ENCODE results near the gene NME1.
"Not testable (repeated sequence)": the region's sequence is repeated elsewhere in the genome, so short reads cannot be mapped to it uniquely, and the experiment has no call there.

NME1 gene

DNA sequence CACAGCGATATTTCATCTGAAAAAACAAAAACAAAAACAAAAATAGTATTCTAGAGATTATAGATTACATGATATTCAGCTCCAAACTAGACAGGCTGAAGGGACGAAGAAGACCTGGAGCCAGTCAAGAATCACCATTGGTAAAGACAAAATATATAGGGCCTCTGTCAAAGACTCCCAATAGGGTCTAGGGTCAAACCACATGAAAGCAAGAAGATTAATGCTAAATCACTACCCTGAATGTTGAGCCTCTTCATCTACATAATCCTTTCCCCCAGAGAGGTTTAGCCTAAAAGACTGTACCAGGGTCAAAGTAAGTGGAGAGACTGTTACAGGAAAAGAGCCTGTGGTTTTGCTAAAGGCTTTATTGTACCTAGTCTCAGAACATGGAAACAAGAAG, 10.8 kb upstream of the NME1 start:
- DNase-seq: no peak
- intact Hi-C loops (cut with DNase I): no loop called here

DNA sequence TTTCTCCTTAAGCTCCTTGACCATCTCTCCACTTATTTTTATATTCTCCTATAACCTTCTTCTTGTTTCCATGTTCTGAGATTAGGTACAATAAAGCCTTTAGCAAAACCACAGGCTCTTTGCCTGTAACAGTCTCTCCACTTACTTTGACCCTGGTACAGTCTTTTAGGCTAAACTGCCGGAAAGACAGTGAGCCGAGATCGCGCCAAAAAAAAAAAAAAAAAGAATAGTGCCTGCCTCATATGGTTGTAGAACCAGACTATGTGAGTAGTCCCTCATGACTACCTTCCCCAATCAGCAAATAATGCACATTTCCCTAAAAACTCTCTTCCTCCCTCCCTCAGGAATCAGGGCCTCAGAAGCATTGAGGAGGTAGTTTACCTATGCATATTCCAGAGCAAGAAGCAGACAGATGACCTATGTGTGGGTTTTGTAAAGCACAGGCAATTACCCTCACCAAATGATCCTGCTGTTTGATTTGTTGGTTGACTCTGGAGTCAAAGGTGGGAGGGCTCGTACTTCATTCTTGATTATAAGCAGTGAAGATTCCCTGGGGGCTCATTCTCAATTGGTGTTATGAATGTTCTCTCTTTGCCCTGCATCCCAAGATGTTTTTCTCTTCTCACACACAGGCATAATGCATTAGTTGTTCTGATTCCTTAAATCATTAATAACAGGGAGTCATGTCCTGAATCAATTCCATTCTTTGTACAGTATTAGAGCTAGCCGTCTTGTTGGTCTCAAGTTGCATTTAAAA, 8.9 kb upstream of the NME1 start:
- DNase-seq: no peak
- intact Hi-C loops (cut with DNase I): no loop called here

DNA sequence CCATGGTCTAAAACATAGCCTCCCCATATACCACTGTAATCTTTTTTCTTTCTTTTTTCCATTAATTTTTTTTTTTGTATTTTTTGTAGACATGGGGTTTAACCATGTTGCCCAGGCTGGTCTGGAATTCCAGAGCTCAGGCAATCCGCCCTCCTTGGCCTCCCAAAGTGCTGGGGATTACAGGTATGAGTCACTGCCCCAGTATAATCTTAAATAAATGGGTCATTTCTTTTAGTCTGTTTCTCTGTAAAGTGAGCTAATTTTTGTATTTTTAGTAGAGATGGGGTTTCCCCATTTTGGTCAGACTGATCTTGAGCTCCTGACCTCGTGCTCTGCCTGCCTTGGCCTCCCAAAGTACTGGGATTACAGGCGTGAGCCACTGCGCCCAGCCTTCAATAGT, 5.7 kb upstream of the NME1 start:
- intact Hi-C loops (cut with DNase I): no loop called here
- no peak for DNase-seq

DNA sequence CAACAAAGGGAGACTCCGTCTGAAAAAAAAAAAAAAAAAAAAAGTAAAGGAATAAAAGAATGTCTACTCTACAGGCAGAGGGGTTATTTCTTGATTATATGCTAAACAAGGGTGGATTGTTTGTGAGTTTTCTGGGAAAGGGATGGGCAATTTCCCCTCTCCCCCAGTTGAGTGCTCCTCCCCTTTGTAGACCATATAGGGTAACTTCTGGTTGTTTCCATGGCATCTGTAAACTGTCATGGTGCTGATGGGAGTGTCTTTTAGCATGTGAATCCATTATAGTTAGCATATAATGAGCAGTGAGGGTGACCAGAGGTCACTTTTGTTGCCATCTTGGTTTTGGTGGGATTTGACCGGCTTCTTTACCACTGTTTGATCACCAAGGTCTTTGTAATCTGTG, 4.2 kb upstream of the NME1 start:
- intact Hi-C loops (cut with DNase I): no loop called here

DNA sequence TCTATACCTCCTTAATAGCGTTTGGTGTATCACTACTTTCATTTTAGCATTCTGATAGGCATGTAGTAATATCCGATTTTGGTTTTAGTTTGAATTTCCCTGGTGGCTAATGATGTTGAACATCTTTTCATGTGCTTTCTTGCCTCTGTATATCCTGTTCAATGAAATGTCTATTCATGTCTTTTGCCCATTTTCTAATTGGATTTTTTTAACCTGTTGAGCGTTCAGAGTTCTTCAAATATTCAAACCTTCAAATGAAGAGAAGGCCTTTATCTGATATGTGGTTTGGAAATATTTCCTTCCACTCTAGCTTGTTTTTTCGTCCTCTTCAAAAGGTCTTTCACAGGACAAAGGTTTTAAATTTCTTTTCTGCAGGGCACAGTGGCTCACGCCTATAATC, 2.4 kb upstream of the NME1 start:
- intact Hi-C loops (cut with DNase I): loop anchor here (10.0 kb wide), 1 partner anchor 296 kb away; no protein-coding TSS in a partner anchor

More for the DNA sequence above, 4.2 kb upstream of the NME1 start:
- DNase-seq: no peak

DNA sequence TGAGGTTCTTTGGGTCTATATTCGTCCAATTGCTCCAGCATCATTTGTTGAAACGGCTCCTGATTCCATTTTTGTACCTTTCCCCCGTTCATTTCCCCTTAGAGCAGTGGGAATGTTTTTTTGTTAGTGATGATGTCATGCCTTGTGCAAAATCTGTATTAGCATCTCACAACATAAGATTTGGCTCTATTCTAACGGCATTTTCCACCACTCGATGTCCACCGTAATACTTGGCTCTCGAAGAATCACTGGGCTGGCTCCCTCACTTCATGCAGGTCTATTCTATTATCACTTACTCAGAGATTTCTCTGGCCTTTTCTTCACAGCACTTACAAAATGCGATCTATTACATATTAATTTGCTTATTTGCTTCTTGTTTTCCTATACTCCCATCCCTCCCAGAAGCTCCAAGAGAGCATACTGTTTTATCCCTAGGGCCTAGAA, 571 bp upstream of the NME1 start:
- DNase-seq: no peak
- intact Hi-C loops (cut with DNase I): loop anchor here (1.0 to 10.0 kb wide), 4 partner anchors 32 to 298 kb away; partner anchors contain the start of gene SPAG9

More for the DNA sequence above, 2.4 kb upstream of the NME1 start:
- DNase-seq: no peak

DNA sequence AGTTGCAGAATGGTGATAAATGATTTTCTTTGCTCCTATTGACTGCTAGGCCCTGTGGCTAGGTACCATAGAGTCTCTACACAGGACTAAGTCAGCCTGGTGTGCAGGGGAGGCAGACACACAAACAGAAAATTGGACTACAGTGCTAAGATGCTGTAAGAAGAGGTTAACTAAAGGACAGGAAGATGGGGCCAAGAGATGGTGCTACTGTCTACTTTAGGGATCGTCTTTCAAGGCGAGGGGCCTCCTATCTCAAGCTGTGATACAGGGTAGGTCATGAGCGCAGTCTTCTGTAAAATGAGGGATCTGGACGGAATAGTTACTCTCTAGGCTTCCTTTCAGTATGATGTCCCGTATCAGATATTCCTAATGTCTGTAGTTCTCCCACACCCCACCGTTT, 817 bp downstream of the NME1 start:
- DNase-seq: no peak
- intact Hi-C loops (cut with DNase I): loop anchor here (10.0 kb wide), 1 partner anchor 299 kb away; no protein-coding TSS in a partner anchor

DNA sequence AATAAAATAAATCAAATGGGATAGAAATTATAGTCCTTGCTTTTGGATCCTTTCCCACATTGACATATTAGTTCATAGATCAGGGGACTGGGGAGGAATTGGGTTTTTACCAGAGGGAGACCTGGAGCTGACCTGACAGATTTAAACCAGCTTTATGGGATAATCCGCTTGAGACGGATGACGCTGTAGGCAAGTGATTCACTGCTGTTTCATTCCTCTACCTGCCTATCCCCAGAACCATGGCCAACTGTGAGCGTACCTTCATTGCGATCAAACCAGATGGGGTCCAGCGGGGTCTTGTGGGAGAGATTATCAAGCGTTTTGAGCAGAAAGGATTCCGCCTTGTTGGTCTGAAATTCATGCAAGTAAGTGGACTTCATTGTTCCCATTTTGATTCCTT, 2.1 kb downstream of the NME1 start:
- intact Hi-C loops (cut with DNase I): loop anchor here (10.0 kb wide), 1 partner anchor 301 kb away; no protein-coding TSS in a partner anchor
- no peak for DNase-seq

DNA sequence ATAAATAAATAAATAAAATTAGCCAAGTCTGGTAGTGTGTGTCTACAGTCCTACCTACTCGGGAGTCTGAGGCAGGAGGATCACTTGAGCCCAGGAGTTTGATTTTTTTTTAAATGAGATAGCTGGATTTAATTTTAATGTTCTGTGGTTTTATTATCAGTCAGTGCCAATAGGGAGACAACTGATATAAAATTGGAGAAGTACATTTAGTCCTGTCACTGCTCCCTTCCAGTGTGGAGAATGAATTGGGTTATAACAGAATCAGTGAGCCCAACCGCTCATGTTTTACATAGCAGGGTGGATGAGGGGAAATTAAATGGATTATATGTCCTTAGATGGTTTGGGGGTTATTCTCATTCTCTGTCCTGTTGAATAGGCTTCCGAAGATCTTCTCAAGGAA, 6.2 kb downstream of the NME1 start:
- DNase-seq: no peak
- intact Hi-C loops (cut with DNase I): loop anchor here (10.0 kb wide), 1 partner anchor 305 kb away; no protein-coding TSS in a partner anchor

DNA sequence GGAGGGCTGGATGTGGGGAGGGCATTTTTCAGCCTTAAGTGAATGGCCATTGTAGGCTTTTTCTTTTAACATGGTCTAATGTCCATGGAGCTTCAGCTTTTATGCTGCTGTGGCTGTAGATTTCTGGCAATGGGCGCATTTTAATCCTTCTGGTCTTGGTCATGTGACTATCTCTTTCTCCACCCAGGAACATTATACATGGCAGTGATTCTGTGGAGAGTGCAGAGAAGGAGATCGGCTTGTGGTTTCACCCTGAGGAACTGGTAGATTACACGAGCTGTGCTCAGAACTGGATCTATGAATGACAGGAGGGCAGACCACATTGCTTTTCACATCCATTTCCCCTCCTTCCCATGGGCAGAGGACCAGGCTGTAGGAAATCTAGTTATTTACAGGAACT, 8.2 kb downstream of the NME1 start:
- DNase-seq: no peak
- intact Hi-C loops (cut with DNase I): no loop called here

DNA sequence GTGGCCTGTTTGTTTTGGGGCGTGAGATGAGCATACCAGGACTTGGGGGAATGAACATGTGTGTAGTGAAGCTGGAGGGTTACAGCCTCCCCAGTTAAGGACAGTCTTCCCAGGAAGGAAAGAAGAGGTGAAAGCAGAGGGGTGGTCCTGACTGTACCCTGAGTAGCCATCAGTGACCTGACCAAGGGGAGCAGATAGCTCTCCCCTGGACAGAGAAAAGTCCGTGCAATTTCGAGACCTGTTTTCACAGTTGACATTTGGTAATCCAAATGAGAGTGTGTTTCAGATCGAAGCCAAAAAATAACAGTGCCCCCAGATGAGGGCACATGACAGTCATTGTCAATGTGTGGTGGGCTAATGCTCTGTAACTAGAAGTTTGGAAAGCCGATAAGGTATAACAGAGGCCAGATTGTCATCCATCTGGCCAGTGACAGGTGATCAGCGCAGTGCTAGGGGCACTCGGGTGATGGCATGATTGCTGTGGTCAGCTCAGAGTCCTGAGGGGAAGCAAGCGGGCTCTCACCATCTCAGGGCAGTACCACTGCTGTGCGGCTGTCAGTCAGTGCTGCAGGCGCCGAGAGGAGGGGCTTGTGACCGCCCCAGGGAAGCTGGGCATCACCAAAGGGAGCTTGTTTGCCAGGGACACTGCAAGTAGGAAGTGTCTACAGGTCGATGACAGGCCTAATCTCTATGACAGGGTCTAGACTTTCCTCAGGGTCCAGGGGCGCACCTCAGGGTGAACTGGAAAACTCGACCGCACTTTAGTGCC, 11.7 kb downstream of the NME1 start:
- DNase-seq: no peak
- intact Hi-C loops (cut with DNase I): no loop called here

DNA sequence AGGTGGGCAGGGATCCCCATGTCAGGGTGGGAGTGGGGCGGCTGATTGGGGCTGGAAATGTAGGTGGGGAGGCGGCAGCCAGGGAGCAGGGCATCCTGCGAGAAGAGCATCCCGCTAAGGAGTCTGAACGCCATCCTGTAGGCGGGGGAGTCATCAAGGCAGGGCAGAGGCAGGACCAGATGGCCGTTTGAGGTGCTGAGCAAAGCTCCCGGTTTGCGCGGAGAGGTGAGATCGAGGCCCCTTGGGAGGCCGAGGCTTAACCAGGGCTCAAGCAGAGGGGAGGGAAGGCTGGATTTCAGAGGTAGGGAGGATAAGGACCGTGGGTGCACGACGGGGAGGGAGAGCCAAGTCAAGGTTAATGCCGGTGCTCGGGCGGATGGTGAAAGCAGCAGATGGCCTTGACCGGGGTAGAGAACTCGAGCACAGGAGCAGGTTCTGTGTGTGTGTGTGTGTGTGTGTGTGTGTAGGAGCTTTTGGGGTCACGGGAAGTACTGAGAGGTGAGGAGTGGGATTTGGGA, 12.4 kb downstream of the NME1 start:
- intact Hi-C loops (cut with DNase I): loop anchor here (2.0 kb wide), 1 partner anchor 95 kb away; the partner anchor contains the start of genes MBTD1 and UTP18
- peak in 4 of 10 donors; percentile 8 to 84 (median 76) for DNase-seq

DNA sequence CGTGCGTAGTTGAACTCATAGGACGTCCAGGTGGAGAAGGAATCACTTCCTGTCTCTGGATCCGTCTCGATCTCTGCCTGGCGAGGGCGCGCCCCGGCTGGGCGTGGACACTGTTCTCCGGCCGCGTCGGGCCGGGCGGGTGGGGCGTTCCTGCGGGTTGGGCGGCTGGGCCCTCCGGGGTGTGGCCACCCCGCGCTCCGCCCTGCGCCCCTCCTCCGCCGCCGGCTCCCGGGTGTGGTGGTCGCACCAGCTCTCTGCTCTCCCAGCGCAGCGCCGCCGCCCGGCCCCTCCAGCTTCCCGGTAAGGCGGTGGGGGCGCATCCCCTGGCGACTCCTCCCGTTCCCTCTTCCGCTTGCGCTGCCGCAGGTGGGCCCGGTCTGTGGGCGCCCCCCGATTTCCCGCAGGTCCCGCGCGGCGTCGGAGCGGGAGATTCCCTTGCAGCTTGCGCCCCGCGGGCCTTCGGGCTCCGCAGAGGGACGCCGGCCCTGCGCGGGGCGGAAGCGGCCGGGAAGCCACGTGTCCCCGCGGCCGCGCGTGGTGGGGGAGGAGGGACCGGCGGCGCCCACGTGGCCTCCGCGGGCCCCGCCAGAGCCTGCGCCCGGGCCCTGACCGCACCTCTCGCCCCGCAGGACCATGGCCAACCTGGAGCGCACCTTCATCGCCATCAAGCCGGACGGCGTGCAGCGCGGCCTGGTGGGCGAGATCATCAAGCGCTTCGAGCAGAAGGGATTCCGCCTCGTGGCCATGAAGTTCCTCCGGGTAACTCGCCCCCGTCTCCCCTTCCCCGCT, 13.0 kb downstream of the NME1 start, which contains the start of gene NME2:
Gene NME2, plus strand, starts transcription at position 214 of the 789 bp plus-strand sequence. Its CDS starts 420 bp downstream, at position 634.
- intact Hi-C loops (cut with DNase I): loop anchor here (2.0 kb wide), 1 partner anchor 94 kb away; the partner anchor contains the start of genes MBTD1 and UTP18

DNA sequence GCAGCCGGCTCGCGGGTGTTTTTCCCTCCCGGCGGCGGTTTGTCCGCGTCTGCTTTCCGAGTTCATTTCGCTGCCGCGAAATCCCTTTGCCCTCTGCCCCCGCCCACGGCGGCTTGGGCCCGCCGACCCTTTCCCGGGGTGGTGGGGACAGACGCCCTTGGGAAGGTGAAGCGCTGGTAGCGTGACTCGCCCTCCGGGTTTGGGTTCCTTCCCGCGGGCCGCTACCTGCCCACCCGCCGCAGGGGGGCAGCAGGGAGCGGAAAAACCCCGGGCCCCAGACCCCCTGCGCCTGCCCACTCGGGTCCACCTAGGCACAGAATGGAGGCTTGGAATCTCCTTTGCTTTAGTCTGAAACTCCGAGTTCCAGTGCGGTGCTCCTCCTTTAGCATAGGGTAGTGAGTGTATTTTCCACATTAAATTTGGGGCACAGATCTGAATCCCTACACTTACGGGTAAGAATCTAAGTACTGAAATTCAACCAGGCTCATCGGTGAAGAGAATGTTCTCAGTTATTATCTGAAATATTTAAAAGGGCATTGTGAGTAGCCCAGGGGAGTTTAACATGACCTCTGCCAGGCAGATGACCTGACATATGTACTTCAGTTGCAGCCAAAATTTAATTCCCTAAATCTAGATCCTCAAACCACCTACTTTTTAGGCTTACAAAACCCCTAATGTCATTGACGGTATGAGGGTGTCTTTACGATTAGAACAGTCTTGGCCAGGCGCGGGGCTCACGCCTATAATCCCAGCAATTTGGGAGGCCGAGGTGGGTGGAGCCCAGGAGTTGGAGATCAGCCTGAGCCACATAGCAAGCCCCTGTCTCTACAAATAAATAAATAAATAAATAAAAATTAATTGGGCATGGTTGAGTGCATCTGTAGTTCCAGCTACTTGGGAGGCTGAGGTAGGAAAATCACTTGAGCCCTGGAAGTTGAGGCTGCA, 13.9 kb downstream of the NME1 start:
- intact Hi-C loops (cut with DNase I): loop anchor here (2.0 kb wide), 1 partner anchor 94 kb away; the partner anchor contains the start of genes MBTD1 and UTP18
- DNase-seq: peak in 7 of 10 donors; percentile 25 to 90 (median 46)

More for the DNA sequence above, 13.0 kb downstream of the NME1 start, which contains the start of gene NME2:
- peak; percentile 61 to 97 (median 78) for DNase-seq

DNA sequence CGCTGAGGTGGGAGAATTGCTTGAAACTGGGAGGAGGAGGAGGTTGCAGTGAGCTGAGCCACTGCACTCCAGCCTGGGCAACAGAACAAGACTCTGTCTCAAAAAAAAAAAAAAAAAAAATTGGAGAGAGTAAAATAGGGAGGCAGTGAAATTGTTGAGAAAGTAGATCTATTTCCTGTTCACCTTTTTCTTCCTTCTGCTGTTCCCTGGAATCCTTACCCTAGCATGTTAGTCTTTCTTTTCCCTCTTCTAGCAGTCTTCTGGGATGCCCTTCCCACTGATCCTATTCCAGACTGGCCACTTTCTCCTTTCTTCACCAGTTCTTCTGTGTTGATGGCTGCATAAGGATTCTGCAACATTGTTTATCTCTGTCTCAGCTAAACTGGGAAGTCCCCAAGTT, 16.0 kb downstream of the NME1 start:
- intact Hi-C loops (cut with DNase I): no loop called here
- DNase-seq: no peak

DNA sequence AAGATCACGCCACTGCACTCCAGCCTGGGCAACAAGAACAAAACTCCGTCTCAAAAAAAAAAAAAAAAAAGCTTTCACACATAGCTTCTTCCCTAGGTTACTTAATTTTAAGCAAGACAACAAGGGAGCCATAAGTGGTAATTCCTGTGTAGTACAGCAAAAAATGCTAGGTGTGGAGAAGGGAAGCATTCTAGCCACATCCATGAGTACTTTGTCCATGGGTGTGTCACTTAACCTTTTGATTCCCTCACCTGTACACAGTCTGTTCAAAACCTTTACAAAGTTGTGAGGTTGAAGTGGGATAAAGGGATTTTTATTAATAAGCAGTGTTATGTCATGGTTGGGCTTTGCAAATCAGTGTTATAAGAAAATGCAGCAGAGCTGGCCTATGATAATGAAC, 17.4 kb downstream of the NME1 start:
- intact Hi-C loops (cut with DNase I): no loop called here
- no peak for DNase-seq

DNA sequence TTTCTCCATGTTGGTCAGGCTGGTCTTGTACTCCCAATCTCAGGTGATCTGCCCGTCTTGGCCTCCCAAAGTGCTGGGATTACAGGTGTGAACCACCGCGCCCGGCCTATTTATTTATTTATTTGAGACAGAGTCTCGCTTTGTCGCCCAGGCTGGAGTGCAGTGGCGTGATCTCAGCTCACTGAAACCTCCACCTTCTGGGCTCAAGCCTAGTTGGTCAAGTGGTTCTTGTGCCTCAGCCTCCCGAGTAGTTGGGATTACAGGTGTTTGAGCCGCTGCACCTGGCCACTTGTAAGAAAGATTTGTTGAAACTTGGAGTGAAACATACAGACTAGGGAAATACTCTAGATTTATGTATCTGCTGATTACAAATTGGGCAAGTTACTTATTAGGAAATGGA, 18.7 kb downstream of the NME1 start:
- intact Hi-C loops (cut with DNase I); DNase-seq: not testable (repeated sequence)

DNA sequence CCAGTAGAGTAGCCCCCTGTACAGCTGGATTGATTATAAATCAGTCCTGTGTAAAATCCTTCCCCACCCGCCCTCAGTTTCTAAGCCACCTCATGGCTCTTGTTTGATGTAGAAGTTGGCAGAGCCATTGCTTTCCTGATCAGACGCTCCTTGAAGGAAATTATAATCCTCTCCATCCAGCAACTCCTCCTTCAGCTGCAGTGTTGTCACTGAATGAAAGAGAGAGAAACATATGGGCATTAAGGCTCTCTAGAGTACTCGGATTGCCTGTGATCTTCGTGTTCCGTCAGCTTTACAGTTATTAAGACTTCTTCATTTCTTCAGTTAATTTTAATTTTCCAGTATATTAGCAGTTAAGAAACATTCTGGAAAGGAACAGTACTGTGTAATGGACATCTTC, 27.1 kb downstream of the NME1 start:
- intact Hi-C loops (cut with DNase I): no loop called here
- DNase-seq: no peak

DNA sequence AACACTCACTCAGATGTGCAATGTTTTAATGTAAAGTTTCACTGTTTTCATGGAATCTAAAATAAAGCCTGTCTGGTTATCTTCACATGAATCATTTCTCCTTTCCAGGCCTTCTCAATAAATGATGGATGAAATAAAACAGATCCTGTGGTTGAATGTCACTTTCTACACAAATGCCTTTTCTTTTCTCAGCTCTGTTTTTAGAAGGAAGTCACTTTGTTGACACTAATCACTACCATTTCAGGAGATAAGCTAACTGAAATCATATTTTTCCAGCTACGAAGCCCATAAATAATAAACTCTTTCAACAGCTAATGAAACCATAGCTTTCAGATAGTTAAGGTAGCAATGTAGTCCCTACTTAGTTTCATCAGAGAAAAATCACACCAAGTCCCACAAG, 30.8 kb downstream of the NME1 start:
- DNase-seq: no peak
- intact Hi-C loops (cut with DNase I): no loop called here
